ENCODE results near the gene MRPL51. TPM values are rescaled to one million over a fixed set of nuclear protein-coding genes. Genes with fewer than 3 reads are reported as not detected.
"Not testable (repeated sequence)": the region's sequence is repeated elsewhere in the genome, so short reads cannot be mapped to it uniquely, and the experiment has no call there.

Gene MRPL51
- total RNA-seq, 1 experiment from 2014 or later = 456 TPM

- DNase-seq = no peak
- no peak overlapping the region for H3K27ac ChIP-seq
- TF ChIP-seq, protein P1, sequence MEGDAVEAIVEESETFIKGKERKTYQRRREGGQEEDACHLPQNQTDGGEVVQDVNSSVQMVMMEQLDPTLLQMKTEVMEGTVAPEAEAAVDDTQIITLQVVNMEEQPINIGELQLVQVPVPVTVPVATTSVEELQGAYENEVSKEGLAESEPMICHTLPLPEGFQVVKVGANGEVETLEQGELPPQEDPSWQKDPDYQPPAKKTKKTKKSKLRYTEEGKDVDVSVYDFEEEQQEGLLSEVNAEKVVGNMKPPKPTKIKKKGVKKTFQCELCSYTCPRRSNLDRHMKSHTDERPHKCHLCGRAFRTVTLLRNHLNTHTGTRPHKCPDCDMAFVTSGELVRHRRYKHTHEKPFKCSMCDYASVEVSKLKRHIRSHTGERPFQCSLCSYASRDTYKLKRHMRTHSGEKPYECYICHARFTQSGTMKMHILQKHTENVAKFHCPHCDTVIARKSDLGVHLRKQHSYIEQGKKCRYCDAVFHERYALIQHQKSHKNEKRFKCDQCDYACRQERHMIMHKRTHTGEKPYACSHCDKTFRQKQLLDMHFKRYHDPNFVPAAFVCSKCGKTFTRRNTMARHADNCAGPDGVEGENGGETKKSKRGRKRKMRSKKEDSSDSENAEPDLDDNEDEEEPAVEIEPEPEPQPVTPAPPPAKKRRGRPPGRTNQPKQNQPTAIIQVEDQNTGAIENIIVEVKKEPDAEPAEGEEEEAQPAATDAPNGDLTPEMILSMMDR (conservative IDR thresholded peaks at IDR 0.05) = no peak
- no peak for TF ChIP-seq EZH2 (IDR thresholded peaks at IDR 0.05; ENCODE audit: low read depth)
- H3F3A ChIP-seq (ENCODE audit: insufficient read depth, low read depth) = peaks cover 12% of the 10 kb centered on the region
- H3K4me2 ChIP-seq = peak overlapping the region; percentile 96
- peak overlapping the region; percentile 87 for H2AFZ ChIP-seq
- H3K36me3 ChIP-seq (ENCODE audit: low read depth) = no peaks in the 10 kb centered on the region
- H3K4me3 ChIP-seq = peak overlapping the region; percentile 76
- BruUV-seq (replicated peaks) = TSS peak; percentile 43
- no peaks in the 10 kb centered on the region for H3K9me2 ChIP-seq (ENCODE audit: insufficient read depth)
- ChIA-PET POLR2A (ENCODE audit: unreplicated experiment) (interaction anchor here (0.5 to 1.4 kb wide), 8 partner anchors 9 to 197 kb away, joined by 3 to 18 read pairs (median 3); partner anchors contain the start of gene MRPL51), CTCF (interaction anchor here (0.7 kb wide), 1 partner anchor 182 kb away, joined by 4 read pairs; no protein-coding TSS in a partner anchor)
- H3K9me3 ChIP-seq (ENCODE audit: insufficient read depth, low read depth) = no peaks in the 10 kb centered on the region
- no peaks in the 10 kb centered on the region for H4K20me1 ChIP-seq (ENCODE audit: insufficient read depth)
- no peaks in the 10 kb centered on the region; the same call in 1 of the 2 replicates for H3K79me2 ChIP-seq (ENCODE audit: low read depth)
- 0 out of 2 replicates have a peak, but pooled peaks cover 6% of the 10 kb centered on the region for H3K27me3 ChIP-seq (ENCODE audit: insufficient read depth, low read depth)
- H3K4me1 ChIP-seq (replicated peaks; ENCODE audit: insufficient read depth) = peaks cover 15% of the 10 kb centered on the region
- intact Hi-C loops (cut with micrococcal nuclease; ENCODE audit: unreplicated experiment) = loop anchor here (1.0 to 5.0 kb wide), 4 partner anchors 65 to 272 kb away; partner anchors contain the start of gene GAPDH
Observed at GRCh38 chr12:6469609-6470374, 23.3 kb downstream of the MRPL51 start.

DNA sequence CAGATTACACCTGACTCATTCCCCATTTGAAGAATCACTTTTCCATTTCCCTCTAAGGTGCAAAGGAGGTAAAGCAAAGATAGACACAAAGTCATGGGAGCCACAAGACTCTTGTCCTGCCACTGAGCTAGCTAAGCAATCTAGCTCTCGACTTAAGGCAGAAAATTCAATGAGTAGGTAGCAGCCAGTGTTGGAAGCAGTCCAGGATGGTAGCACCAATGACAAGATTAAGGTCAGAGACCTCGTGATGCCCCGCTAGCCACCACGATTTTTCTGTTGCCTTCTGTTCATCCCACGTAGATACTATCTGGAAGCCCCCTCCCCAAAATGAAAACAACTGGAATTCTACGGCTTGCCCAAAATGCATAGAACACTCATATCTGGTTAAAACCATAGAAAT is 24.0 kb downstream of the MRPL51 start:
- intact Hi-C loops (cut with micrococcal nuclease; ENCODE audit: unreplicated experiment) = loop anchor here (5.0 kb wide), 2 partner anchors 147 to 272 kb away; no protein-coding TSS in a partner anchor
- H3K9me3 ChIP-seq (ENCODE audit: insufficient read depth, low read depth) = no peaks in the 10 kb centered on the region
- CTCF ChIA-PET = no interaction called here

DNA sequence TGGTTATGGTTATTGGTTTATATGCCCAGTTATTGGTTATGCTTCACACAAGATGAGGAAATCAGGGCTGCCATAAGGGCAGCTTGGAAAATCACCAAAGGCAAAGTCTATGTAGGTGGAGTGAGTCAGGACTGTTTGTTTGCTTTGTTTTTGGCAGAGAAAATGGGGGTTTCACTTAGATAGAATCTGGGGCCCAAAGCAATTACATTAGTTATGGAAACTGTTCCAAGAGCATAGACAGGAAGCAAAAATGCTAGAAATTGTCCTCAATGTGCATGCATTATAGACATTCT is 24.8 kb downstream of the MRPL51 start:
- Histone ChIP-seq H3K79me2 (ENCODE audit: low read depth) (no peaks in the 10 kb centered on the region; the same call in 1 of the 2 replicates), H3K4me1 (replicated peaks; ENCODE audit: insufficient read depth) (peaks cover 15% of the 10 kb centered on the region), H3K4me2 (no peak overlapping the region), H3K9me3 (ENCODE audit: insufficient read depth, low read depth) (no peaks in the 10 kb centered on the region), H3K36me3 (ENCODE audit: low read depth) (no peaks in the 10 kb centered on the region), H3K27ac (no peak overlapping the region), H3F3A (ENCODE audit: insufficient read depth, low read depth) (peaks cover 12% of the 10 kb centered on the region), H4K20me1 (ENCODE audit: insufficient read depth) (no peaks in the 10 kb centered on the region), H3K27me3 (ENCODE audit: insufficient read depth, low read depth) (no peaks in the 10 kb centered on the region), H3K9me2 (ENCODE audit: insufficient read depth) (no peaks in the 10 kb centered on the region), H3K4me3 (no peak overlapping the region), H2AFZ (no peak overlapping the region)
- no peak for DNase-seq
- no TSS peak for BruUV-seq (replicated peaks)
- POLR2A ChIA-PET (ENCODE audit: unreplicated experiment) = no interaction called here
- CTCF ChIA-PET = interaction anchor here (0.5 kb wide), 2 partner anchors 9 to 95 kb away, joined by 3 to 11 read pairs; no protein-coding TSS in a partner anchor
- intact Hi-C loops (cut with micrococcal nuclease; ENCODE audit: unreplicated experiment) = loop anchor here (5.0 kb wide), 2 partner anchors 146 to 271 kb away; no protein-coding TSS in a partner anchor
- TF ChIP-seq, protein P1 (conservative IDR thresholded peaks at IDR 0.05) = no peak
- no peak for TF ChIP-seq EZH2 (IDR thresholded peaks at IDR 0.05; ENCODE audit: low read depth)

More for the DNA sequence above, 24.0 kb downstream of the MRPL51 start:
- Histone ChIP-seq H3K4me3 (0 out of 2 replicates have a peak overlapping the region, but pooled peaks have one; percentile 76), H3K4me2 (peak overlapping the region; percentile 96), H3K36me3 (ENCODE audit: low read depth) (no peaks in the 10 kb centered on the region), H3K4me1 (replicated peaks; ENCODE audit: insufficient read depth) (peaks cover 15% of the 10 kb centered on the region), H3K9me2 (ENCODE audit: insufficient read depth) (no peaks in the 10 kb centered on the region), H3K79me2 (ENCODE audit: low read depth) (no peaks in the 10 kb centered on the region; the same call in 1 of the 2 replicates), H3K27me3 (ENCODE audit: insufficient read depth, low read depth) (0 out of 2 replicates have a peak, but pooled peaks cover 3% of the 10 kb centered on the region), H4K20me1 (ENCODE audit: insufficient read depth) (no peaks in the 10 kb centered on the region), H2AFZ (no peak overlapping the region), H3K27ac (no peak overlapping the region), H3F3A (ENCODE audit: insufficient read depth, low read depth) (peaks cover 12% of the 10 kb centered on the region)
- POLR2A ChIA-PET (ENCODE audit: unreplicated experiment) = no interaction called here
- no TSS peak for BruUV-seq (replicated peaks)
- TF ChIP-seq, protein P1 (conservative IDR thresholded peaks at IDR 0.05) = no peak
- no peak for TF ChIP-seq EZH2 (IDR thresholded peaks at IDR 0.05; ENCODE audit: low read depth)
- DNase-seq = no peak

- H3K4me2 ChIP-seq; BruUV-seq (replicated peaks); H3K9me3 ChIP-seq (ENCODE audit: insufficient read depth, low read depth); H4K20me1 ChIP-seq (ENCODE audit: insufficient read depth); H3K79me2 ChIP-seq (ENCODE audit: low read depth); DNase-seq; POLR2A ChIA-PET (ENCODE audit: unreplicated experiment); H3K36me3 ChIP-seq (ENCODE audit: low read depth); H3K27me3 ChIP-seq (ENCODE audit: insufficient read depth, low read depth); H3K27ac ChIP-seq; H3K9me2 ChIP-seq (ENCODE audit: insufficient read depth); H3K4me3 ChIP-seq; H2AFZ ChIP-seq: not testable (repeated sequence)
- H3F3A ChIP-seq (ENCODE audit: insufficient read depth, low read depth) = peaks cover 12% of the 10 kb centered on the region
- CTCF ChIA-PET = interaction anchor here (0.5 kb wide), 2 partner anchors 10 to 96 kb away, joined by 3 to 11 read pairs; no protein-coding TSS in a partner anchor
- intact Hi-C loops (cut with micrococcal nuclease; ENCODE audit: unreplicated experiment) = loop anchor here (5.0 kb wide), 2 partner anchors 145 to 270 kb away; no protein-coding TSS in a partner anchor
- peaks cover 15% of the 10 kb centered on the region for H3K4me1 ChIP-seq (replicated peaks; ENCODE audit: insufficient read depth)
Observed at GRCh38 chr12:6467571-6468282, 25.3 kb downstream of the MRPL51 start.

Data from PC-9 (cell line).